Activated CD4-positive, alpha-beta T cell treated with anti-CD3 and anti-CD28 coated beads, Interleukin-2, Interleukin-4, amounts not matched to agents 100 ng/mL and 50 ng/mL, durations not matched to agents 16 hours and 8 hours (primary cell): ENCODE results near the gene PRRG1.
"Not testable (repeated sequence)": the region's sequence is repeated elsewhere in the genome, so short reads cannot be mapped to it uniquely, and the experiment has no call there.

Experiments
- DNase-seq: peaks from one replicate; pipeline ENCODE4 v3.0.0-alpha.2; 2020; ENCODE audit warnings: low spot score

PRRG1 gene

DNA sequence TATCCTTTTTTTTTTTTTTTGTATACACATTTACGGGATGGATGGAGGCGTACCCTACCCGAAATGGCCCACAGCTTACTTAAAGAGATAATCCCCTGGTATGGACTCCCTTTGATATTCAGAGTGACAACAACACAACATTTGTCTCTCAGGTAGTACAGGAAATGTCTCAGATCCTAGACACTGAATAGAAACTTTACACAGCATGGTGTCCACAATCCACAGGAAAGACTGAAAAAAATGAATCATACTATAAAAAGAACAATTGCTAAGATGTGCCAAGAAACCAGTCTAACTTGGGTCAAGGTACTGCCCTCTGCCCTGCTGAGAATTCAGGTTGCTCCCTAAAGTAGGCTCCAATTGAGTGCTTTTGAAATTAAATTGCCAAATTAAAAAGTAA lies 121.5 kb downstream of the PRRG1 start:
- no peak for DNase-seq

DNA sequence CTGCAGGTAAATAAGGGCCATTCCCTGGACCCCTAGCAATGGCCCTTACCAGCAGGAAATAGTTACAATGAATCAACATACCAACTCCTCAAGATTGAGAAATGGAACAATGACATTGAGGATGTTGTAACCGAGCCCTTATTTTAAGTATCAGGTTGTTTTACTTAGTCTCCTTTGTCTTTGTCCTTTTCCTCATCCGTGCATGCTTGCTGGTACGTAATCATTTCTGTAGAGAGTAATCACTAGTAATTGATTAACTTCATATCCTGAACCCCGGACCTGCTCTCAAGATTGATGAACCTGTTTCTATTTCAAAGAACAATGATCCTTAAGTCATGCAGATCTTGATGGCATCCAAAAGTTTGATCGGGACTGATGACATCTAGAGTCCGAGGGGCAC lies 123.7 kb downstream of the PRRG1 start:
- DNase-seq, result no peak

DNA sequence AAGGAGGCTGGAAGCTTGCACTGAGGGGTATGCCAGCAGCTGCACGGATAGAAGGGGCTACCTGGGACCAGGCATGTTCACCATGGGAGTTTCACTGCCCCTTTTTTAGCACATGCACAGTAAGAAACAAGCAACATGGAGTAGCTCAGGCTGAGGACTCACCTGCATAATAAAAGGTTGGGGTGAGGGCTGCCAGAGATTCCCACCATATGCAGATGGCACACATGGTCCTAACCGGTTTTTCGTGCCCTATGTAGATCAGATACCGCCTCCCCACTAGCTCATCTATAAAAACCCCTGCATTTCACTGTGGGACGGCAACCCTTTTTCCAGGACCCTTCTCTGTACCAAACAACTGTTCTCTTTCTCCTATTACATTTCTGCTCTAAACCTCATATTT lies 125.3 kb downstream of the PRRG1 start:
- no peak for DNase-seq

DNA sequence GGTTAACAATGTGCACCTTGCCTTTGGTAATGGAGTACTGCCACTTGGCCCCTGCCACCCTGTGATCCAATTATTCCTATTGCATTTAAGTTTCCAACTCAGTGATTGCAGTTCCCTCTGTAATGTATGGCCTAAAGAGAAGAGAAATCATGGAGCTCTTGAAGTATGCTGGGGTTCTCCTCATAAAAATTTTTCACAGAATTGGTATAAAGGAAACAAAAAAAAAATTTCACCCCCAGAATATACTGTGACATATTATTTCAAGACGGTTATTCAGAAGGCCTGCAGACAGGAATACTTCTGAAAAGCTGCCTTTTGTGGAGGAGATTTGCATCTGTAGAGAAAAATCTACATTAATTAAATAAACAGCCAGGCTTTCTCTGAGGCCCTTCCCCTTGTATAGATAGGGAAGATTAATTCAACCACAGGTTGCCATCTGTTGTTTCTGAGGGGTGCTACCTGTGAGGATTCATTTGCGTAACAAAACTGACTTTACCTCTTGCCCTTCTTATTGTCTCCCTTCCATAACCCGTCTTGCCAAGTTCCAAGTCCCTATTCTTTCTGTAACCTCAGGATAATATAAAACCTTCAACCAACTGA lies 127.5 kb downstream of the PRRG1 start:
- no peak for DNase-seq

DNA sequence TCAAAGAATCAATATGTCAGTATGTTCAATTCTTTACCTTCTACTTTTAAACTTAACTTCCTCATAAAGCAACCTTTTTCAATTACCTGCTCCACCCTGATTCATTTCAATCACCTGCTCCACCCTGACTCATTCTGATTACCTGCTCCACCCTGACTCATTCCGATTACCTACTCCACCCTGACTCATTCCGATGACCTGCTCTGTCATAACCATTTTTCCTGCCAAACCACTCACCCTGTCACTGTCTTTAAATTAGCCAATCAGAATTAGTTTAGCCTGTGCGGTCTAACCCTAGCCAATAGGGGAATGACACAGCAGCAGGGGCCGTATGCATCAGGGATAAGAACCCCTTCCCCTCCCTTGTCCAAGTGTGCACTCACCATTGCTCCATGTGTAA lies 135.2 kb downstream of the PRRG1 start:
- peak; percentile 15 for DNase-seq

DNA sequence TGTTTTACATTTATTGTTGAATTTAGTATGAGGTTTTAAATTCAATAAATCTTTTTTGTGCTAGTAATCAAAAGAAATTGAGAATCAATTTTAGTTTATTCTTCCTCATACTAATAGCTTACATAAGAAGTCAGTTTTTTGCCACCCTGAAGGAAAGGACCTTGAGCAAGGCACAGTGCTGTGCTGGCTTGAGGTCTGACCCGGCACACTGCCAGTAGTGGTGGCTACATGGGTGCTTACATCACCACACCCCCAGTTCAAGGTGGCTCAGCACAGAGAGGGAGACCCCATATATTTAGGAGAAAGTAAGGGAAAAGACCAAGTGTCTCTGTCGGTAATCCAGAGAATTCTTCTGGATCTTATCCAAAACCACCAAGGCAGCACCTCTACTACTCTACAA lies 136.3 kb downstream of the PRRG1 start:
- DNase-seq, result no peak

DNA sequence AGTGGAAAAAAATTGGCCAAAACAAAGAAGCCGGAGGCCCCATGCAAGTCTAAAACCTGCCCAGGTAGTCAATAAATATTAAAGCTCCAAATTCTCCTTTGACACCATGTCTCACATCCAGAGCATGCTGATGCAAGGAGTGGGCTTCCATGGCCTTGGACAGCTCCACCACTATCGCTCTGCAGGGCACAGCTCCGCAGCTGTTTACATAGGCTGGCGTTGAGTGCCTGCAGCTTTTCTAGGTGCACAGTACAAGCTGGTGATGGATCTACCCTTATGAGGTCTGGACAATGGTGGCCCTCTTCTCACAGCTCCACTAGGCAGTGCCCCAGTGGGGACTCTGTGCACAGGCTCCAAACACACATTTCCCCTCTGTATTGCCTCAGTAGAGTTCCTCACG lies 138.1 kb downstream of the PRRG1 start:
- no peak for DNase-seq

DNA sequence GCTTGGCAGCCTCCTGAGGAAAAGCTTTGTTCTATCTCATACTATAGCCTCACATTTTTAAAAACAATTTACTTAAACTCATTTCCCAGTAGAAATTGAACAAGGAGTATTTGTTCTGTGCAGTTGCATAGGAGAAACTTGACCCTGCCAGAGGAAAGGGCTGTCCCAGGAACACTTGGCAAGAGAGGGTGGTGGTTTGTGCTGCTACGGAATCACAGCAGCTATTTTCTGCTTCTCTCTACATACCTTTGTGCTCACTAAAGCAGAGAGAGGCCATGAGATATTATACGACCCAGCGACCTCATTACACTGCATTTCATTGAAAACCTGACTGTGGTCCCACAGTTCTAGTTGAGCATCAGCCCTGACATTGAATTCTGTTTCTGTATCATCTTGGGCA lies 139.2 kb downstream of the PRRG1 start:
- DNase-seq, result no peak

DNA sequence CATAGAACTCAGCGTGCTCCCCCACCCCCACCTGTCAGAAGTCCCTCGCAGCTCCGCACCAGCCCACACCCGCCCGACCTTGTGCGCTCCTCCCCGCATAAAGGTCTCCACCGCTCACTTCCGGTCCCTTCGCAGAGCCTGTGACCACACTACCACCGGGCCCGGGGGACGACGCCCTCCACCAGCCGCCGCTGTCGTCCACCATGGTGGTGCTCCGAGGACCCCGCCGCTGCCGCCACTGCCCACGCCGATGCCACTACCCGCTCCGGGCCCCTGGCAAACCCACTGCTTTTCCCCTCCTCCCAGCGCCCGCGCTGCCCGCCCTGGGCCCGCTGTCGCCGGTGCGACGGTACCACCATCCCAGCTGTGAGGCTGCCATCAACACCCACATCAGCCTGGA lies 142.5 kb downstream of the PRRG1 start:
- no peak for DNase-seq

DNA sequence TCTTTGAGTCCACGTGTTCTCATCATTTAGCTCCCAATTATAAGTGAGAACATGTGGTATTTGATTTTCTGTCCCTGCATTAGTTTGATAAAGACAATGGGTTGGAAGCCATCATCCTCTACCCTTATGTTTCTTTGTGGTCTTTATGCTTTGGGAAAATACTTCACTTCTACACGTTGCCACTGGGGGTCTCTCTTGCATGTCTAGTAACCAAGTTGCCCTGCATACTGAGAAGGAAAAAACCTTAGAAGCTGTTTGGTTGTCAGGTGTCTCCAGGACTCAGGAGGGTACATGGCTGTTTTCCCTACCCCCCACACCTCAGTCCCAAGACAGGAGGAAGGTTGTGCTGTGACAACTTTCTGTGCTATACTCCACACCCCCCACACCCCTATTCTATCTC lies 146.6 kb downstream of the PRRG1 start:
- DNase-seq, result not testable (repeated sequence)

DNA sequence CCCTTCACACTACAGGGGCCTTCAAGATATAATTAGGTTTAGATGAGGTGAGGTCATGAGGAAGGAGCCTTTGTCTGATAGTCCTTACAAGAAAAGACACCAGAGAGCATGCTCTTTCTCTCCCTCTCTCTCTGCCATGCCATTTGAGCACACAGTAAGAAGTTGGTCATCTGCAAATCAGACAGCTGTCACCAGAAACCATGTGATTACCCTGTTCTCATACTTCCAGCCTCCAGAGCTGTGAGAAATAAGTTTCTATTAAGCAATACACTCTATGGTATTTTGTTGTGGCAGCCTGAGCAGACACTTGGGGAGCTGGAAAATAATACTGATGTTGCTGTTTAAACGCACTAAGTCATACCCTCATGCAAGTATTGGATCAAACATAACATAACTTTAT lies 148.0 kb downstream of the PRRG1 start:
- not testable (repeated sequence) for DNase-seq

DNA sequence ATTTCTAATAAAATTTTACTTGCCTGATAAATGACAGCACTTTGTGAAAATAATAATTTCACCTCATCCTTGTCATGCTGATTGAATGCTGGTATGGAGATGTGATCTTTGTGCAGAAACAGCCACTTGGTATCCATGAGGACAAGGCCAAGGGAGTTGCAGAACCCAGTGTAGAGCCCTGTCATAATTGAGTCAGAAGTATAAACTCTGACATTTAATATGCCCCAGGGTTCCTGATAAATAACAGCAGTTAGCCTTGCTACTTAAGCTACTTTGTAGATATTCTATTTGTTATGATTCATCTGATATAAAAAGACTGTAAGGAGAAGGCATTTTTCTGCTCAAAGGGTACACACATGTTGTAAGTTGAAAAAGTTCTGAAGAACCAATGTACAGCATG lies 149.2 kb downstream of the PRRG1 start:
- not testable (repeated sequence) for DNase-seq

DNA sequence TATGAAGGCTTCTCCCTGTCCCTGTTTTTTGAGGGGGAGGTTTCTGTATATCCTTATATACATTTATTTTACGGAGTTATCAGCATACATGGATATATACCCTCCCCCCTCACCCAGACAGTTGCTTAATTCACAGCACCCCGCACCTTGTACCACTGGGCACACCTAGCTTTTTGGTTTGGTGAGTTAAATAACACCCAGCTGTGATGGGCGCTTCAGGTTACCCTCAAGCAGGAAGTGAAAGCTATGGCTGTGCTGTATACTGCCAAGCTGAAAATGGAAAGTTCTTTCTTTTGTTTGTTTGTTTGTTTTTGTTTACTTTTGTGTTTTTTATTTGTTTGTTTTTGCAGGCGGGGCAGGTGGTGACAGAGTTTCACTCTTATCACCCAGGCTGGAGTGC lies 150.5 kb downstream of the PRRG1 start:
- not testable (repeated sequence) for DNase-seq

DNA sequence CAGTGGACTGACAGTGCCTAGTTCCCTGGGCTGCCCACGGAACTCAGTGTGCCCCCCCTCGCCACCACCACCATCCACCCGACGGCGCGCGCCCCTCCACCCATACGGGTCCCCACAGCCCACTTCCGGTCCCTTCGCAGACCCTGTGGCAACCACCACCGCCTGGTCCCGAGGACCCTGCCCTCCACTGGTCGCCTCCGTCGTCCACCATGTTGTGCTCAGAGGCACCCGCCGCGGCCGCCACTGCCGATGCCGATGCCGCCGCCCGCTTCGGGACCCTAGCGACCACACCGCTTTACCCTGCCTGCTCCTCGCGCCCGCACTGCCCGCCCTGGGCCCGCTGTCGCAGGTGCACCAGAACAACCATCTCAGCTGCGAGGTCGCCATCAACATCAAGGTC lies 155.8 kb downstream of the PRRG1 start:
- DNase-seq, result no peak
